GM19238 (cell line): ENCODE results near the gene TMEM214.

ENCODE experiments used
- DNase-seq: peaks from one replicate; pipeline ENCODE4 v3.0.0; 2011; ENCODE audit warnings: low spot score; ENCODE audit not compliant: insufficient read length

Gene TMEM214

DNA sequence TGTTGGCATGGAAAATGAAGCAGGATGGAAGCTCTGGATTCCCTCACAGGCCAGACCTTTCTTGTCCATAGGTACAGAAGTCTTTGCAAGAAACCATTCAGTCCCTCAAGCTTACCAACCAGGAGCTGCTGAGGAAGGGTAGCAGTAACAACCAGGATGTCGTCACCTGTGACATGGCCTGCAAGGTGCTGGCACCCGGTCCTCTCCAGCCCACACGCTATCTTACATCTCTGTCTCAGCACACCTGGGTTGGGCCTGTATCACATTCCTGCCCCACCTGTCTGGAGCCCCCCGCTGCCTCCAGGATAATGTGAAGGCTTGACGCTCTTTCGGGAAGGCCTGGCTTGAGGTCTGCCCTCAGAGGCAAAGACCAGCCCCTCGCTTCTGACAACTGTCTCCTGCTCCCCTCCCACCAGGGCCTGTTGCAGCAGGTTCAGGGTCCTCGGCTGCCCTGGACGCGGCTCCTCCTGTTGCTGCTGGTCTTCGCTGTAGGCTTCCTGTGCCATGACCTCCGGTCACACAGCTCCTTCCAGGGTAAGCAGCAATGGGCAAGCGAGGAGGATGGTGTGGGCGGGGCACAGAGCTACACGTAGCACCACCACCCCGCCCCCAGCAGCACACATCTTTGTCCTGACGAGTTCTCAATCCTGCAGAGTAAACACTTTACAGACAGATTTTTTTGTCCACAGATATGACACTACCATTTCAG lies 6.0 kb downstream of the TMEM214 start:
- no peak for DNase-seq

DNA sequence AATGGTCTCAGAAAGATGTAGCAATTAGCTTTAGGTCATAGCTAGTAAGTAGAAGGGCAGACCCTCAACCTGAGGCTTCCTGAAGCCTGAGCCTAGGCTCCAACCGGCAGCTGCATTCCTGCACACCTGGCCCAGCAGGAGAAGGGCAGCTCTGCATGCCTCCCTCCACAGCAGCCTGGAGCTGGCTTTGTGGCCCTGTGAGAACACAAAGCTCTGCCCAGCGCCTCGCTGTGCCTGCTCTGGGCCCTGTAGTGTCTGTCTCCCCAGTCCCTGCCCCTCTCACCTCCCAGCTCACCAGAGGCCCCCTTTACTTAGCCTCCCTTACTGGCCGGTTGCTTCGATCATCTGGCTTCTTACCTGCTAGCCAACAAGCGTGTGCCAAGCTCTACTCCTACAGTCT lies 6.7 kb downstream of the TMEM214 start:
- no peak for DNase-seq

DNA sequence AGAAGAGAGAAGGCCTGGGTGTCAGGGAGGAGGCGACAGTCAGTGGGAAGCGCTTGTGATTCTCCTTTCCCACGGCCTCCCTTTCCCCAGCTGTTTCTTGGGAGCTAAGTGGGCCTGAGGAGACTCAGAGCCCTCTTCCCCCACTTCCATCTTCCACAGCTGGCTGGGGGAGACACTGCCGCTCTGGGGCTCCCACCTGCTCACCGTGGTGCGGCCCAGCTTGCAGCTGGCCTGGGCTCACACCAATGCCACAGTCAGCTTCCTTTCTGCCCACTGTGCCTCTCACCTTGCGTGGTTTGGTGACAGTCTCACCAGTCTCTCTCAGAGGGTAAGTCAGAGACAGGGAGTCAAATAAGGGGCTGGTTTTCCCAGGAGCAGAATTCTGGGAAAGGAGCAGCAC lies 7.1 kb downstream of the TMEM214 start:
- DNase-seq: no peak

DNA sequence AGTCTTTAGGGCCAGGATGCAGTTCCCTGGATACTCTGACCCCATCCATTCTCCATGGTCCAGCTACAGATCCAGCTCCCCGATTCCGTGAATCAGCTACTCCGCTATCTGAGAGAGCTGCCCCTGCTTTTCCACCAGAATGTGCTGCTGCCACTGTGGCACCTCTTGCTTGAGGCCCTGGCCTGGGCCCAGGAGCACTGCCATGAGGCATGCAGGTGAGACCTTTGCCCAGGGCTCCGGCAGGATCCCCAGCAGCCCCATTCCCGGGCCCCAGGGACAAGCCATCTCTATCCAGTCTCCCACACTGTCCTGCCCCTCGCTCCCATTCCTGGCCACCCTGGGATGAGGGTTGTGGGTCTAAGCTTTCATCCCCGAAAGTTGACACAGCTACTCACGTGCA lies 7.5 kb downstream of the TMEM214 start:
- DNase-seq: no peak

DNA sequence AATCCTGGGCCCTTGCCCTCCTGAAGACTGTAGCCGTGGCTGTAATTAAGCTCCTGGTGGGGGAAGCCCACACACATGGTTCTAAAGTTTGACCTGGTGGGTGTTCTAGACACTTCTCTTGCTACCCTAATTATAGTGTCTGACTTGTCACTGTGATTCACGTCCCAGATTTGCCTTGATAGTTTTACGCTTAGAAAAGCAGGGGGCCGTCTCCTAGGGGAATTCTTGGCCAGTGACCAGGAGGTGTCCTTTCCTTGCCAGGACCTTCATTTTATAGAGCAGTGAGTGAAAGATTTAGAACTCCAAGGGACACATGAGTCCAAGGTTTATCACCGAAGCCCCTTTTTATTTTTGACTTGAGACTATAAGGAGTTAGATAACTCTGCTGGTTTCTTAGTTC lies 9.0 kb downstream of the TMEM214 start:
- DNase-seq: no peak

DNA sequence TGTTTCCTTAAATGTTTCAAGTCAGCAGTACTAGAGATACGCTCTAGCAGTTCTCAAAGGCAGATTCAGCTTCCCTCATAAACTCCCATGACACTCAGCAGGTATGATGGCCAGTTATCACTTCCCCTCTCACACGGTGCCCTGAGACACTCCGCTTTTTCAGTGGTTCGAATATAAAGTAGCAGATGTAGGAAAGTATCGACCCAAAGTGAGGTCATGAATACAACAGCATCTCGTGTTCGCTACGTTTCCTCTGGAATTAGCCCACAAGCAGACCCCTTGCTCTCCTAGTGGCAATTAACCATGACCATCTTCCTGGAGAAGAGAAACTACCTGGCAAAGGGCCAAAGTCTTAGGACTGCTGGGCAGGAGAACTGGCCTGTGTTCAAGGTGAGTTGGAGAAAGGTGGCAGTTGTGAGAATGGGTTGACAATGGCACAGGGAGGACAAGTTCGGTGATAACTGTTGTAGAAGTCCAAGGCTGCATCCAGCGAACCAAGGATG lies 9.4 kb downstream of the TMEM214 start:
- peak; percentile 40 for DNase-seq

DNA sequence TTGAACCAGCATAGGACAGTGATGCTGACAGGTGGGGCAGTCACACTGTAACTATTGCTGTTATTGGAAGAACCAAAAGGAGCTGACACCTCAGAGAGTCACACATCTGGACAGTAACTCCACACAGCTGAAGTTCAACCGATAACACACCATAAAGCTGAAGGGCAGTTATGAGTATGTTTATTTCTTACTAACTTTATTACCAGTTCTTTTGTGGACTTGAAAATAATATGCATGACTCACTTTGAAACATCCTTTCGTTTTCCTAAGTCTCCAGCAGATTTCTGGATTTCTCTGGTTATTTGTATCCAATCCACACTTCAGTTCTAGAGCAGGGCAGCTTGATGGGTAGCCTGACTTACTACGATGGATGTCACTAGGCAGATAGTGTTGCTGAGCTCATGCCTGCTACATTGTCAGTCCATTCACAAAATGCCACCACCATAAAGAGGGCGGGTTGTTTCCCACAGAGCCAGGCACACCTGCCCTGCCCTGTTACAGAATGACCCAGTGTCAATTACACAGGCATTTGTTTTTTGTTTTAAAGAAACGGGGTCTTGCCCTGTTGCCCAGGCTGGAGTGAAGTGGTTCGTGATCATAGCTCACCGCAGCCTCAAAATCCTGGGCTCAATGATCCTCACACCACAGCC lies 10.3 kb downstream of the TMEM214 start:
- no peak for DNase-seq

DNA sequence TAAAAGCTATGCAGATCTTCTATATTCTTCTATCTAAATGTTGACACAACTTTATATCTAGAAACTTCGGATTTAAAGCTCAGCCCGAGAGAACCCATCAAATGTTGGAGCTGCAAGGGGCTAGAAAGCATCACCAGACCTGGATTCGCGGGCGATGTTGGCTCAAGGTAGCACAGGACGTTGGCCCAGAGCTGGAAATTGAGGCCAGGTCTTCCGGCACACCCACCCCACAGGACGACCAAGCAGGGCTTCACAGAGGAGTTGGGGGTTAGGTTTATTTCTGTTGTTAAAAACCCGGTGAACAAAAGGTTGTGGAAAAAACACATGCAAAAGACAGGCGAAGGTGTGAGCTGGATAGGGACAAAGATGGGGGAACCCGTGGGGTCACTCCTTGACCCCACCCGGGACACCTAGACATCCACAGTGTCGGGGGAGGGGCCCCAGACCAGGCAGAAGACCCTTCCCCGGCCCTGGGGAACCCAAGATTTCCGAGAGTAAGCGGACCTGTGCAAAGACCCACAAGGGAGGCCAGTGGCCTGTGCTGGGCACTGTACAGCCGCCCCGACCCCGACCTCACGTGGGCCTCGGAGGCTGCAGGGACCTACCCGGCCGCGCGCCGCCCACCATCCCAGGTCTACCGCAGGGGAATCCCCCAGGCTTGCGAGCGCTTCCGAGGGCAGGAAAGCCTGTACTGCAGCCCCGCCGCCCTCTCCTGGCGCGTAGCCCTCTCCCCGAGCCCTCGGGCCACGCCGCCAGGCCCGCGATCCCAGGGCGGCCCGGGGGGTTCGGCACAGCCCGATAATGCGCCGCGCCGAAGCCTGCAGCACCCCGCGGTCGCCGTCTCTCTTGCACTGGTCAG lies 16.9 kb downstream of the TMEM214 start:
- DNase-seq: peak; percentile 66

DNA sequence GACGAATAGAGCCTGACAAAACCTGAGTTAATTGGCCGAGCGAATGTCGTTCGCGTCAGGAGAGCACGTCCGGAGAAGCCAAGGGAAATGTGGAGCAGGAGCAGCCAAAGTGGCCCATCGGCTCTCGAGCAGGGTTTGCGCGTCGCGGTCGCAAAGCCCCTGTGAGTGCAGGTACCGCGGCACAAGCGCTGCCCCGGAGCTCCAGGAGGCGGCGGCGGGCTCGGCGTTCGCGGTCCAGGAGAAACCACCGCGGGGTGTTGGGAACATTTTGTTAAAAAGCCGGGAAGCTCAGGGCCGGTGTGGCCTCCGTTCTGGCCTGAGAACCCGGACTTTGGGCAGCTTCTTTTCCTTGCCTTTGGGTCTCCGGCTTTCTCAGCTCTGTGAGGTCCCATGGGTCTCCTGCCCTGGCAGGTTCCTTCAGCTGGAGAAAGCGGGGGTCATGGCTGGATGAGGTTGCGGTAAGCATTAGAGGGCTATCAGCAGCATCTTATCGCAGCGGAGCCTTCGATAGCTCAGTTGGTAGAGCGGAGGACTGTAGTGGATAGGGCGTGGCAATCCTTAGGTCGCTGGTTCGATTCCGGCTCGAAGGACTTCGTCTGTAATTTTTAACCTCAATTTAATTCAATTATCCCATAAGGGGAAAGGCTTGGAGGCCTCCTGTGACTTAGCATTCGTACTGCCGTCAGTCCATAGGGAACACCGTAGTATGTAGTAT lies 17.7 kb downstream of the TMEM214 start:
- peak; percentile 84 for DNase-seq

DNA sequence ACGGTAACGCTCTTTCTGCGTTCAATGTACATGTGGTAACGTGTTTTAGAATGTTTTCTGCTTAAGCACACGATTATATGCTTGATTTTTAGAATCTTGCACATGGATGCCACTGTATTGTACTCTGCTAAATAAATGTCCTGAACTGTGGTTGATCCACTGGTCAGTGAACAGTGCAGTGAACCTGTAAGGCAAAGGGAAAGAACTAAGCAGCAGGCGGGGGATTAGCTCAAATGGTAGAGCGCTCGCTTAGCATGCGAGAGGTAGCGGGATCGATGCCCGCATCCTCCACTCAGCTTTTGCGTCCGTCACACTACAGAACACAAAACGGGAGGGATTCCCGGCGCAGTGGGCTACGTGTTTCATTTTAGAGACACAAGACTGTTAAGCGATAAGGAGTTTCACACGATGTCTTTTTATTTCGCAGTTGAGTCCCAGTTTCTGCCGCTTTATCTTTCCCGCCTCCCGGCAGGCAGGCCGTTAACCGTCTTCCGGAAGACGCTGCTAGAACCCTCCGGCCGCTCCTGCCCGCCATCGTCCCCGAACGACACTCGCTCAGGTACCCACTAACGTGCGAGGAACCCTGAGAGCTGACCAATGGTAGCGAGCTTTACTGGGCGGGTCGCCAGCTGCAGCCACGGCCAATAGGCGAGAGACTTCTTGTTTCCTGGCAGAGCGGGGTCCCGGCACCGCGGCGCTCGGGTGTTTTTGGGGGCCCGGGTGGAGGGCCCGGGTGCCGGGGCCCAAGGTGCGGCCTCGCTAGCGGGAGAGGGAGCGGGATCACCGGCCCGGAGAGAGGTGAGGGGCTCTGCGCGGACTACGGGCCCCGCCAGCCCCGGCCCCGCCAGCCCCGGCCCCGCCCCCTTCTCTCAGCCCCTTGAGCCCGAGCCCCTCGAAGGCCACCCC lies 18.5 kb downstream of the TMEM214 start, which contains the start of gene AGBL5:
AGBL5 (plus strand) TSS at position 673 of the 906 bp plus-strand sequence. CDS start 1,291 bp downstream, outside the sequence.
- DNase-seq: peak; percentile 99

DNA sequence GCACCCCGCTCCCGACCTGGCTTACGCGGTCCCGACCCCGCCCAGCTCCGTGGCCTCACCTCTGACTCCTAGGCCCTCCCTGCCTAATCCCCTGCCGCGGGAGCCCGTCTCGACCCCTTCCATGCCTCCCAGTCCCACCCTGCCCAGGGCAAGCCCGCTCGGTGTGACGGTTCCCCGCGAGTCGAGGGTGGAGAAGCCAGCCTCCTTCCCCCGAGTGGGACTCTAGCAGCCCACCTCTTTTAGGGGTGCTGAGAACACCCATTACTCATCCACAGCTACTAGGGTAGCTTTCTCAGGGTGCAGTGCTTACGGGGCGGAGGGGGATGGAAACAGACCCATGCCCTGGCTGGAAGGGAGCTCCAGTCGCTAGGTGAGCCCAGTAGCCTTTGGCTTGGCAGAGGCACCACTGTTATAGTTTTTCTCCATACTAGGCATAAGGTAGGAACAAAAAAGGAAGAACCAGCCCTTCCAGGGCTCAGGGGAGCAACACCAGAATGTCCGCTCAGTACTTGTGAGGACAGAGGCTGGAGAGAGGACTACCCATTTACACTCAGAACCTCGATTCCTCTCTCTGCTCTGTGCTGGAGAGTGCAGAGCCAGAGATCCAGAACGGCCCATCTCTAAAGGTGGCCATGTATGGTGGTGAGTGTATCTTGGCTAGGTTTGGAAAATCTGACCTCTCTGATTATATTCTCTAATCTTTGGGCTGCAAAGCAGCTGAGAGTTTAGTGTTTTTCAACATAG lies 19.3 kb downstream of the TMEM214 start:
- DNase-seq: no peak

DNA sequence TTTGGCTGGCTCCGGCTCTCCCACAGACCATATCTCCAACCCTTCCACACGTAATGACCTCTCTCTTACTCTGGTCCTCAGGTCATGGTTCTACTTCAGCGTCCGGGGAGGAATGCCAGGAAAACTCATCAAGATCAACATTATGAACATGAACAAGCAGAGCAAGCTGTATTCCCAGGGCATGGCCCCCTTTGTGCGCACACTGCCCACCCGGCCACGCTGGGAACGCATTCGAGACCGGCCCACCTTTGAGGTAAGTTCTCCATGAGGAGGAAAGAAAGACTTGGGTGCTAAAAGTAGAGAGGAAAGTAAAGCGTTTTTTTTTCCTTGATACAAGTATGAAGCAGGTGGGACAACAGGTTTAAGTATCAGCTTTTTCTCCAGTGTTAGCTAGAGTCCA lies 20.6 kb downstream of the TMEM214 start:
- DNase-seq: no peak

DNA sequence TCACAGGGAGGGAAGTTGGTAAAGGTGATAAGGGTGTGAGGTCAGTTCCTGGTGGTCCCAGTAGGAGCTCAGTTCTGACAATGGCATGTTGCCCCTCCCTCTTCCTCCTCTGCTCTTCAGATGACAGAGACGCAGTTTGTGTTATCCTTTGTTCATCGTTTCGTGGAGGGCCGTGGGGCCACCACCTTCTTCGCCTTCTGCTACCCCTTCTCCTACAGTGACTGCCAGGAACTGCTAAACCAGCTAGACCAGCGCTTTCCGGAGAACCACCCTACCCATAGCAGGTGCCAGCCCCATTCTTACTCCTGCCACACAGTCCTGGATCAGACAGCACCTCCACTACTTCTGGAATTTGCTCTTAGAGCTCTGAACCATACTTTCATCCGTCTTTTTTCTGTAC lies 21.0 kb downstream of the TMEM214 start:
- no peak for DNase-seq

DNA sequence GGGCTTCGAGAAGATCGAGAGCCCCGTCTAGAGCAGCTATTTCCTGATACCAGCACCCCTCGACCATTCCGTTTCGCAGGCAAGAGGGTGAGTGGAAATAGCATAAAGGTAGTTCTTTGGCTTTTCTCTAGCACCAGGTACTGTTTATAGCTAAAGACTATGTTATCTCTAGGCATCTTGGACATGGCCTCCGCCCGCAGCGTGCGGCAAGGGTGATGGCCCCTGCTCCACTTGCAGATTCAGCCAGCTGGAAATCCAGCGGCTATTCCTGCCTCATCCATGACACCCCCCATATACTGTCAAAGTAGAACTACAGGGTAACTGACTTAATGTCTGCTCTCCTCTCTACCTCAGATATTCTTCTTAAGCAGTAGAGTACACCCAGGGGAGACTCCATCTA lies 22.0 kb downstream of the TMEM214 start:
- no peak for DNase-seq

DNA sequence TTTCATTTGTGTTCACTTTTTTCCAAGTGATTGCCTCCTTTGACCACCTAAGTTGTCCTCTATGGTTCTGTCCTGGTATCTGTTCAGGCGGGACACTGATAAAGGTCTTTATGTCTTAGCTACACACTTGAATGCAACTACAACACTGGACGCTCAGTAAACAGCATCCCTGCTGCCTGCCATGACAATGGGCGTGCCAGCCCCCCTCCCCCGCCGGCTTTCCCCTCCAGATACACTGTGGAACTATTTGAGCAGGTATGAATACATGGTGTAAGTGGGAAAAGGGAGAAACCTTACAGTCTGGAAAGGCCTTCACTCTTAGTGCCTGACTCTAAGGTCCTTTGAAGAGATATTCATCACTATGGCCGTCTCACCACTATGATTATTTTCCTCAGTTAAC lies 24.4 kb downstream of the TMEM214 start:
- no peak for DNase-seq

DNA sequence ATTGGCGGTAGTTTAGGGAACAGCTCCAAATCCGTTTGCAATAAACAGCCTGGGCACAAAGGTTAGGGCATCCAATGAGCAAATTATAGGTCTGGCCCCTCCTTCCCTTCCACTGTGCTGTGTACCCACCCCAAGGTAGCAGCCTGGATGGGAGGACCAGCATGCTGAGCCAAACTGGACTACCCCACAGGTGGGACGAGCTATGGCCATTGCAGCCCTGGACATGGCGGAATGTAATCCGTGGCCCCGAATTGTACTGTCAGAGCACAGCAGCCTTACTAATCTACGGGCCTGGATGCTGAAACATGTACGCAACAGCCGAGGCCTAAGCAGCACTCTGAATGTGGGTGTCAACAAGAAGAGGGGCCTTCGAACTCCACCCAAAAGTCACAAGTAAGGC lies 25.4 kb downstream of the TMEM214 start:
- DNase-seq: no peak

DNA sequence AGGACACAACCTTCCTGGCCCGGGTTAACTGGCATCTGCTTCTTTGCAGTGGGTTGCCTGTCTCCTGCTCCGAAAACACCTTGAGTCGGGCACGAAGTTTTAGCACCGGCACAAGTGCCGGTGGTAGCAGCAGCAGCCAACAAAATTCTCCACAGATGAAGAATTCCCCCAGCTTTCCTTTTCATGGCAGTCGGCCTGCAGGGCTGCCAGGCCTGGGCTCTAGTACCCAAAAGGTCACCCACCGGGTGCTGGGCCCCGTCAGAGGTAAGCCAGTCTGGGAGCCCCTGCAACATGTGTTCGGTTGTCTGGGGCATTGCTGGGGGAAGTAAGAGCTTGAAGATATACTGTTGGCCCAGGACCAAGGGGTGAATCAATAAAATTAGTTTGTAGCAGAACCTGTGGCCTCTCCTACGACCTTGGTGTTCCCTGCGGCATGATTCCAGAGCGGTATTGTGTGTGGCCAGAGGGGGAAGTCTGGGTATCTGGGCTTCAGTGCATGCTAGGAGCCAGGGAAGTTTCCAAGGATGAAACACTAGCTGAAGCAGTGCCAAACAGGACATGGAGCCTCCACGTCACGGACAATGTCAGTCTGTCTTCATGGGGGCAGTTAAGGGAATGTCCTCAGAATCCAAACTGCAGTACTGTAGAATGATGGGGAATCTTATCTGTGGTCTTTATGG lies 26.5 kb downstream of the TMEM214 start:
- no peak for DNase-seq

DNA sequence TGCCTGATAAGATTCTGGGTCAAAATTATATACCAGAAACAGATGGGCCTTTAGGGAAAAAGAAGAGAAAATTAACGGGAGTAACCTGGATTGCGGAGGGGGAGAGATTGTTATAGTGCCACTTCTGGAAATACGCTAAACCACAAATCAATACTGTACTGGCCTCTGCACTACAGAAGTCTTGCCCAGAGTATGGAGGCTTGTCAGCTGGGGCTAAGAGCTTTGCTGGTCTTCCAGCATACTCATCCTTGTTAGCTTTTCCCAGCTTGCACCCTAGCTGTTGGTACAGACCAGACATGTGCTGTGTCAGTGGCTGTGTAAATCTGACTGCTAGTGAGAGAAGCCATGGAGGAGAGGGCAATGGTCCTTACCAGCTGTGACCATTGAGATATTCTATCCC lies 27.6 kb downstream of the TMEM214 start:
- no peak for DNase-seq

DNA sequence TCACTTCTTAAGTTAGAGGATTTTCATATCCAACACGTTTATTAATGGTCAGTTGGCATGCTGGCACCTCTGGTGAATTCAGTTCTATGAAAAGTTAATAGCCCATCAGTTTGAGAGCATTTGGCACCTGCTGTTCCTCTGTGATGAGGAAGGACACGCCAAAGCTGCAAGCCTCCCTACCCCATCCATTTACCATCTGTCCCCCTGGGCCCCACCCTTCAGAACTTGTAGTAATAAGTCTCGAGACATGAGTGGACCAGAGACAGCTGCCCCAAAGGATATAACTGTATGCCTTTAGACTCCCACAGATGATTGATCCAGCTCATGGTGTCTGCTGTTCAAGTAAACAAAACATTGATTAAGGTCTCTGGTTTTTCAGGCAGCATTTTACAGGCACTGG lies 32.4 kb downstream of the TMEM214 start:
- DNase-seq: no peak
